ENCODE results near the gene POMP. TPM values are rescaled to one million over a fixed set of nuclear protein-coding genes. Genes with fewer than 3 reads are reported as not detected.

The POMP gene
- total and polyA plus RNA-seq, 2 donors (not counting 1 experiment from before 2014, with no cell fraction given): 67.7 to 149 TPM

DNA sequence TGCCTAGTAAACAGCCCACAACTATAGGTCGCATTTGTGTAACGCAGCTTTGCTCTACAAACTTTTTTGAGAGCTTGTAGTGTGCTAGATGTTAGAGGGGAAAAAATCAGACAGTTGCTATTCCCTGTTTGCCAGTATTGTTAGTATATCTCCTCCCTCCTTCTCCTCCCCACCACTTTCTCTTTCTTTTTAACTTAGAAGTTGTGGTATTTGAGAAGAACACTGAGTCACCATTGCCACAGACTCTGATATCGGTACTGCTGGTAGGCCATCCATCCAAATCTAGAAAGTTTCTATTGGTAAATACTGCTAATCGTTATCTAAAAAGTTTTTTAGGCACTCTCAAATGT is 666 bp downstream of the POMP start:
- peak; percentile 57 to 72 for DNase-seq (ENCODE audit: low read depth in 2 of 2)
- H3K36me3 ChIP-seq (ENCODE audit: control insufficient read depth, insufficient read depth, low read length): peaks cover 1% of the 10 kb centered on the region
- peak overlapping the region; percentile 68 to 95 (median 80) for H3K4me3 ChIP-seq (replicated peaks in 1 of 4; ENCODE audit: control extremely low read depth in 1 of 4, insufficient read depth in 1 of 4, low read depth in 3 of 4, low read length in 4 of 4)
- peaks cover 8% of the 10 kb centered on the region for H3K4me1 ChIP-seq (ENCODE audit: control insufficient read depth, extremely low read depth, insufficient read depth, low read length)
- H3K27ac ChIP-seq (ENCODE audit: insufficient read depth, low read length): peak overlapping the region; percentile 95
- no peaks in the 10 kb centered on the region for H3K9me3 ChIP-seq (ENCODE audit: control insufficient read depth, insufficient read depth, low read depth, low read length)
- peak overlapping the region; percentile 97 for H3K9ac ChIP-seq (ENCODE audit: insufficient read depth, low read length)
- no peak for TF ChIP-seq EZH2 (IDR thresholded peaks at IDR 0.05; ENCODE audit: low read length, missing control alignments)
- TF ChIP-seq, protein P1, sequence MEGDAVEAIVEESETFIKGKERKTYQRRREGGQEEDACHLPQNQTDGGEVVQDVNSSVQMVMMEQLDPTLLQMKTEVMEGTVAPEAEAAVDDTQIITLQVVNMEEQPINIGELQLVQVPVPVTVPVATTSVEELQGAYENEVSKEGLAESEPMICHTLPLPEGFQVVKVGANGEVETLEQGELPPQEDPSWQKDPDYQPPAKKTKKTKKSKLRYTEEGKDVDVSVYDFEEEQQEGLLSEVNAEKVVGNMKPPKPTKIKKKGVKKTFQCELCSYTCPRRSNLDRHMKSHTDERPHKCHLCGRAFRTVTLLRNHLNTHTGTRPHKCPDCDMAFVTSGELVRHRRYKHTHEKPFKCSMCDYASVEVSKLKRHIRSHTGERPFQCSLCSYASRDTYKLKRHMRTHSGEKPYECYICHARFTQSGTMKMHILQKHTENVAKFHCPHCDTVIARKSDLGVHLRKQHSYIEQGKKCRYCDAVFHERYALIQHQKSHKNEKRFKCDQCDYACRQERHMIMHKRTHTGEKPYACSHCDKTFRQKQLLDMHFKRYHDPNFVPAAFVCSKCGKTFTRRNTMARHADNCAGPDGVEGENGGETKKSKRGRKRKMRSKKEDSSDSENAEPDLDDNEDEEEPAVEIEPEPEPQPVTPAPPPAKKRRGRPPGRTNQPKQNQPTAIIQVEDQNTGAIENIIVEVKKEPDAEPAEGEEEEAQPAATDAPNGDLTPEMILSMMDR (conservative IDR thresholded peaks at IDR 0.05 in 1 of 2, IDR thresholded peaks at IDR 0.05 in 1 of 2; ENCODE audit: low read depth in 1 of 2, low read length in 2 of 2): no peak
- peak overlapping the region; percentile 64 for H3K4me2 ChIP-seq (ENCODE audit: extremely low read depth, insufficient read depth, low read length)
- H4K20me1 ChIP-seq (ENCODE audit: control insufficient read depth, extremely low read depth, insufficient read depth, low read length): no peaks in the 10 kb centered on the region
- peaks cover 66% of the 10 kb centered on the region for H3K79me2 ChIP-seq (ENCODE audit: control insufficient read depth, insufficient read depth, low read length)
- no peak overlapping the region for H2AFZ ChIP-seq (ENCODE audit: low read length)
- no peaks in the 10 kb centered on the region for H3K27me3 ChIP-seq (ENCODE audit: control insufficient read depth, insufficient read depth, low read length)

DNA sequence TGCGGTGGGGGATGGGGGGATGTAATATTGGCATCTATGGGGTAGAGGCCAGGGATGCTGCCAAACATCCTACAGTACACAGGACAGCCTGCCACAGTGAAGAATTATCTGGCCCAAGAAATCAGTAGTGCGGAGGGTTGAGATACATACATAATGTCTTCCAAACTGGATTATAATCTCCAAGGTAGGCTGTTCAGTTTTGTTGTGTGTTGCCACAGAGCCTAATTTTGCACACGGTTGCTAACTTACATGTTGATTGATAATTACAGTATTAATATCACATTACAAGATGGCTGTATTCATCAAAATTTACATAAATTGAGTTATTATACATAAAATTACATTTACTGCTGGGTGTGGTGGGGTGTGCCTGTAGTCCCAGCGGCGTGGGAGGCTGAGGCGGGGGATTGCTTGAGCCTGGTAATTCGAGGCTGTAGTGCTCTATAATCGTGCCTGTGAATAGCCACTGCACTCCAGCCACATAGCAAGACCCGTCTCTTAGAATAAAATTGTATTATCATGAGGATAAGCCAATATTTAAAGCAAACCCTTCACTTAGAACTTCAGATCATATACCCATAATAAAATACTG is 8.1 kb downstream of the POMP start:
- Histone ChIP-seq H3K4me2 (ENCODE audit: extremely low read depth, insufficient read depth, low read length) (no peak overlapping the region), H3K36me3 (ENCODE audit: control insufficient read depth, insufficient read depth, low read length) (peaks cover 21% of the 10 kb centered on the region), H3K27me3 (ENCODE audit: control insufficient read depth, insufficient read depth, low read length) (no peaks in the 10 kb centered on the region), H3K9me3 (ENCODE audit: control insufficient read depth, insufficient read depth, low read depth, low read length) (no peaks in the 10 kb centered on the region), H3K4me3 (replicated peaks in 1 of 4; ENCODE audit: control extremely low read depth in 1 of 4, insufficient read depth in 1 of 4, low read depth in 3 of 4, low read length in 4 of 4) (no peak overlapping the region), H3K4me1 (ENCODE audit: control insufficient read depth, extremely low read depth, insufficient read depth, low read length) (no peaks in the 10 kb centered on the region), H2AFZ (ENCODE audit: low read length) (no peak overlapping the region), H4K20me1 (ENCODE audit: control insufficient read depth, extremely low read depth, insufficient read depth, low read length) (no peaks in the 10 kb centered on the region), H3K79me2 (ENCODE audit: control insufficient read depth, insufficient read depth, low read length) (peaks cover 18% of the 10 kb centered on the region), H3K9ac (ENCODE audit: insufficient read depth, low read length) (no peak overlapping the region), H3K27ac (ENCODE audit: insufficient read depth, low read length) (no peak overlapping the region)
- no peak for DNase-seq (ENCODE audit: low read depth in 2 of 2)
- TF ChIP-seq, protein P1 (conservative IDR thresholded peaks at IDR 0.05 in 1 of 2, IDR thresholded peaks at IDR 0.05 in 1 of 2; ENCODE audit: low read depth in 1 of 2, low read length in 2 of 2): no peak
- TF ChIP-seq EZH2 (IDR thresholded peaks at IDR 0.05; ENCODE audit: low read length, missing control alignments): no peak

DNA sequence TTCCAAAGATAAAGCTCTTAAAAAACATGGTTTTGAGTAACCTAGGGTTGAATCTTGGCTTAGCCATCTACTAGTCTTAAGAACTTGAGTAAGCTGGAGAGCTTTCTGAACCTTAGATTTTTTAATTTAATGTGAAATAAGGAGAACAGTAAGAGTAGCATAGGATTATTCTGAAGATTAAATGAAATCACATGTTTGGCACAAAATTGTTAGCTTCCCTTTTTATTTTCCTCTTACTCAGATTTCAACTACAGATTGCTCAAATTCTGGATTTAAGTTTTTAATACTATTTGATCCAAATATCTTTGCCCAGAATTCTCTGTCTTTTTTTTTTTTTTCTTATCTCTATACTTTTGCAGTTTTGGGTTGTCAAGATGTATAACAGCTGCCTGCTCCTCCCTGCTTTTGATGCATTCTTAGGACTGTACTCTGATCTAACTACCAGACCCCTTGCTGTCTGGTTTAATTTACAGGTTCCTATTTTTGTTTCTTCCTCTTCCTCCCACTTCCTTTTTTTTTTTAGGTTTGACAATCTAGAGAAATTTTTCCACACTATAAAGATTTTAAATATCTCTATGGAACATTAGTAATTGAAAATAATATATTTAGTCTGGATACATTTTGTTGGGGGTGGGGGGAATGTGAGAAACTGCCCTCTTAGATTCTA is 12.3 kb downstream of the POMP start:
- no peak overlapping the region for H3K4me2 ChIP-seq (ENCODE audit: extremely low read depth, insufficient read depth, low read length)
- TF ChIP-seq, protein P1 (conservative IDR thresholded peaks at IDR 0.05 in 1 of 2, IDR thresholded peaks at IDR 0.05 in 1 of 2; ENCODE audit: low read depth in 1 of 2, low read length in 2 of 2): no peak
- TF ChIP-seq EZH2 (IDR thresholded peaks at IDR 0.05; ENCODE audit: low read length, missing control alignments): no peak
- no peaks in the 10 kb centered on the region for H3K9me3 ChIP-seq (ENCODE audit: control insufficient read depth, insufficient read depth, low read depth, low read length)
- H3K4me3 ChIP-seq (replicated peaks in 1 of 4; ENCODE audit: control extremely low read depth in 1 of 4, insufficient read depth in 1 of 4, low read depth in 3 of 4, low read length in 4 of 4): no peak overlapping the region
- no peaks in the 10 kb centered on the region for H3K4me1 ChIP-seq (ENCODE audit: control insufficient read depth, extremely low read depth, insufficient read depth, low read length)
- no peaks in the 10 kb centered on the region for H4K20me1 ChIP-seq (ENCODE audit: control insufficient read depth, extremely low read depth, insufficient read depth, low read length)
- no peak overlapping the region for H3K9ac ChIP-seq (ENCODE audit: insufficient read depth, low read length)
- no peaks in the 10 kb centered on the region for H3K27me3 ChIP-seq (ENCODE audit: control insufficient read depth, insufficient read depth, low read length)
- peaks cover 3% of the 10 kb centered on the region for H3K79me2 ChIP-seq (ENCODE audit: control insufficient read depth, insufficient read depth, low read length)
- H3K27ac ChIP-seq (ENCODE audit: insufficient read depth, low read length): no peak overlapping the region
- DNase-seq (ENCODE audit: low read depth in 2 of 2): no peak
- H3K36me3 ChIP-seq (ENCODE audit: control insufficient read depth, insufficient read depth, low read length): peaks cover 21% of the 10 kb centered on the region
- H2AFZ ChIP-seq (ENCODE audit: low read length): no peak overlapping the region
